ENCODE measurements around the gene TNFRSF1A.

GRCh38 chr12:6373022-6373787, 31.3 kb upstream of the TNFRSF1A start:
- no peak for TF ChIP-seq CTCF (IDR thresholded peaks at IDR 0.05; ENCODE audit: borderline replicate concordance, extremely low read depth, low read length, poor library complexity, severe bottlenecking)
- no peak for TF ChIP-seq EZH2 (IDR thresholded peaks at IDR 0.05; ENCODE audit: borderline replicate concordance, low read depth, low read length, severe bottlenecking)
